ENCODE data around the gene MLF2. TPM values are rescaled to one million over a fixed set of nuclear protein-coding genes. Genes with fewer than 3 reads are reported as not detected.
"Not testable (repeated sequence)": the region's sequence is repeated elsewhere in the genome, so short reads cannot be mapped to it uniquely, and the experiment has no call there.

MLF2 gene
- total and polyA plus RNA-seq, 9 of the 15 experiments (the other 6 are each of a cell fraction or from before 2014, with no cell fraction given), result 11.4 to 190 (median 139) TPM

- TF ChIP-seq POLR2AphosphoS5 (IDR thresholded peaks at IDR 0.05; ENCODE audit: control insufficient read depth, insufficient read depth, low read depth, low read length), result peak; percentile 24; the same call in 1 of the 2 replicates
- TF ChIP-seq SUPT5H (IDR thresholded peaks at IDR 0.05), result peak; percentile 69
- TF ChIP-seq, protein P1, sequence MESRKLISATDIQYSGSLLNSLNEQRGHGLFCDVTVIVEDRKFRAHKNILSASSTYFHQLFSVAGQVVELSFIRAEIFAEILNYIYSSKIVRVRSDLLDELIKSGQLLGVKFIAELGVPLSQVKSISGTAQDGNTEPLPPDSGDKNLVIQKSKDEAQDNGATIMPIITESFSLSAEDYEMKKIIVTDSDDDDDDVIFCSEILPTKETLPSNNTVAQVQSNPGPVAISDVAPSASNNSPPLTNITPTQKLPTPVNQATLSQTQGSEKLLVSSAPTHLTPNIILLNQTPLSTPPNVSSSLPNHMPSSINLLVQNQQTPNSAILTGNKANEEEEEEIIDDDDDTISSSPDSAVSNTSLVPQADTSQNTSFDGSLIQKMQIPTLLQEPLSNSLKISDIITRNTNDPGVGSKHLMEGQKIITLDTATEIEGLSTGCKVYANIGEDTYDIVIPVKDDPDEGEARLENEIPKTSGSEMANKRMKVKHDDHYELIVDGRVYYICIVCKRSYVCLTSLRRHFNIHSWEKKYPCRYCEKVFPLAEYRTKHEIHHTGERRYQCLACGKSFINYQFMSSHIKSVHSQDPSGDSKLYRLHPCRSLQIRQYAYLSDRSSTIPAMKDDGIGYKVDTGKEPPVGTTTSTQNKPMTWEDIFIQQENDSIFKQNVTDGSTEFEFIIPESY (CRISPR knock-in tag; IDR thresholded peaks at IDR 0.05), result peak; percentile 53
- TF ChIP-seq POLR2A (conservative IDR thresholded peaks at IDR 0.05), result peak; percentile 87
- TF ChIP-seq RBFOX2 (IDR thresholded peaks at IDR 0.05; ENCODE audit: low read depth, low read length), result peak; percentile 67
- no peak for TF ChIP-seq MEF2A (IDR thresholded peaks at IDR 0.05; ENCODE audit: control insufficient read depth, low read depth, low read length)
- TF ChIP-seq AFF4 (CRISPR knock-in tag; IDR thresholded peaks at IDR 0.05), result 0 out of 2 replicates have a peak, but pooled peaks have one; percentile 34
- peak; percentile 36 for TF ChIP-seq POLR2B (IDR thresholded peaks at IDR 0.05; ENCODE audit: low read depth, partially characterized antibody)
- TF ChIP-seq POLR2G (IDR thresholded peaks at IDR 0.05; ENCODE audit: low read depth, low read length), result 0 out of 2 replicates have a peak, but pooled peaks have one; percentile 32
- TF ChIP-seq ZNF511 (CRISPR knock-in tag; IDR thresholded peaks at IDR 0.05), result no peak
- Histone ChIP-seq H2AFZ (ENCODE audit: low read depth, low read length) (peak overlapping the region; percentile 26), H3K9me3 (replicated peaks; ENCODE audit: control insufficient read depth, insufficient read depth, low read depth, low read length) (no peaks in the 10 kb centered on the region), H3K9me1 (ENCODE audit: control insufficient read depth, insufficient read depth, low read length) (no peaks in the 10 kb centered on the region), H3K4me1 (replicated peaks in 1 of 2; ENCODE audit: control insufficient read depth in 2 of 2, insufficient read depth in 2 of 2, low read length in 2 of 2) (no peaks in the 10 kb centered on the region; a peak in 1 of 5 replicates), H3K27ac (ENCODE audit: extremely low read depth, low read depth, low read length) (no peak overlapping the region), H3K4me2 (ENCODE audit: insufficient read depth, low read length) (no peak overlapping the region), H3K27me3 (ENCODE audit: control insufficient read depth in 2 of 2, insufficient read depth in 2 of 2, low read length in 2 of 2) (no peaks in the 10 kb centered on the region), H3K36me3 (ENCODE audit: control insufficient read depth, insufficient read depth, low read length) (no peaks in the 10 kb centered on the region), H3K79me2 (ENCODE audit: control insufficient read depth, insufficient read depth, low read length) (no peaks in the 10 kb centered on the region), H3K9ac (ENCODE audit: insufficient read depth in 1 of 2, low read depth in 2 of 2, low read length in 2 of 2) (no peak overlapping the region; a peak in 1 of 4 replicates), H3K4me3 (no peak overlapping the region), H4K20me1 (replicated peaks; ENCODE audit: control insufficient read depth, insufficient read depth, low read length) (no peaks in the 10 kb centered on the region)
- in situ Hi-C loops (cut with MboI), result no loop called here
- peak; percentile 39; the same call in 2 of the 3 replicates for ATAC-seq
- intact Hi-C loops (cut with micrococcal nuclease), result no loop called here
- 78% methylated on average over 12 of the region's 16 CpGs for WGBS (ENCODE audit: insufficient coverage, low coverage, missing lambda C conversion rate)
- FAIRE-seq, result no peak
- DNase-seq (ENCODE audit: extremely low read depth in 1 of 4, low spot score in 3 of 4), result peak in 1 of 4 experiments; percentile 32
- BruUV-seq (replicated peaks), result no TSS peak
- ChIA-PET CTCF (ENCODE audit: low intra/inter-chr PET ratio) (no interaction called here), POLR2A (interaction anchor here (0.9 kb wide), 1 partner anchor 112 kb away, joined by 3 read pairs; no protein-coding TSS in a partner anchor)
Observed at GRCh38 chr12:6708960-6709394, 44.0 kb downstream of the MLF2 start.

DNA sequence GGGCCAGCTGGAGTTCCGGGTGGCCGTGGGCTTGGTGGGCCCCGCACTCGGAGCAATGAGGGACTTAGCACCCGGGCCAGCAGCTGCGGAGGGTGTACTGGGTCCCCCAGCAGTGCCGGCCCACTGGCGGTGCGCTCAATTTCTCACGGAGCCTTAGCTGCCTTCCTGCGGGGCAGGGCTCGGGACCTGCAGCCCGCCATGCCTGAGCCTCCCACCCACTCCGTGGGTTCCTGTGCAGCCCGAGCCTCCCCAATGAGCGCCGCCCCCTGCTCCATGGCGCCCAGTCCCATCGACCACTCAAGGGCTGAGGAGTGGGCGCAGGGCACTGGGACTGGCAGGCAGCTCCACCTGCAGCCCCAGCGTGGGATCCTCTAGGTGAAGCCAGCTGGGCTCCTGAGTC is 44.6 kb downstream of the MLF2 start:
- H3K9me1 ChIP-seq (ENCODE audit: control insufficient read depth, insufficient read depth, low read length); intact Hi-C loops (cut with micrococcal nuclease); ATAC-seq; in situ Hi-C loops (cut with MboI); H3K27ac ChIP-seq (ENCODE audit: extremely low read depth, low read depth, low read length); H3K79me2 ChIP-seq (ENCODE audit: control insufficient read depth, insufficient read depth, low read length); H3K4me2 ChIP-seq (ENCODE audit: insufficient read depth, low read length); H2AFZ ChIP-seq (ENCODE audit: low read depth, low read length); H3K9me3 ChIP-seq (replicated peaks; ENCODE audit: control insufficient read depth, insufficient read depth, low read depth, low read length); FAIRE-seq; H3K4me1 ChIP-seq (replicated peaks in 1 of 2; ENCODE audit: control insufficient read depth in 2 of 2, insufficient read depth in 2 of 2, low read length in 2 of 2); H3K4me3 ChIP-seq; H3K36me3 ChIP-seq (ENCODE audit: control insufficient read depth, insufficient read depth, low read length); H3K27me3 ChIP-seq (ENCODE audit: control insufficient read depth in 2 of 2, insufficient read depth in 2 of 2, low read length in 2 of 2); CTCF ChIA-PET (ENCODE audit: low intra/inter-chr PET ratio); BruUV-seq (replicated peaks); DNase-seq (ENCODE audit: extremely low read depth in 1 of 4, low spot score in 3 of 4); H3K9ac ChIP-seq (ENCODE audit: insufficient read depth in 1 of 2, low read depth in 2 of 2, low read length in 2 of 2); H4K20me1 ChIP-seq (replicated peaks; ENCODE audit: control insufficient read depth, insufficient read depth, low read length): not testable (repeated sequence)
- POLR2A ChIA-PET, result interaction anchor here (0.6 to 0.9 kb wide), 2 partner anchors 45 to 112 kb away, joined by 3 read pairs; partner anchors contain the start of gene MLF2
- 89% methylated on average over 13 of the region's 21 CpGs for WGBS (ENCODE audit: insufficient coverage, low coverage, missing lambda C conversion rate)

All from K562 (cell line).